ENCODE data around the gene ACTL7A.

GRCh38 chr9:108897324-108898096 is 35.4 kb downstream of the ACTL7A start:
- no peak for TF ChIP-seq CTCF (IDR thresholded peaks at IDR 0.05)
- TF ChIP-seq POLR2A (IDR thresholded peaks at IDR 0.05), result no peak

All from thyroid gland (tissue), 4 donors.